IMR-90 (cell line): ENCODE results near the gene NEURL1B.

ENCODE experiments used
- BHLHE40 ChIP-seq: fragments of 150-350 bp; IDR thresholded peaks from 2 replicates; pipeline ENCODE4 v1.6.1; 2016; ENCODE audit warnings: mild to moderate bottlenecking, low read depth, low read length
- CEBPB ChIP-seq: IDR thresholded peaks from 2 replicates; pipeline ENCODE4 v1.6.1; 2012; ENCODE audit warnings: low read depth, low read length, improper control_type of control experiment
- CHD1 ChIP-seq: IDR thresholded peaks from 2 replicates; pipeline ENCODE4 v1.6.1; 2012; ENCODE audit warnings: low read depth, low read length, improper control_type of control experiment
- MAFK ChIP-seq: IDR thresholded peaks from 2 replicates; pipeline ENCODE4 v1.6.1; 2012; ENCODE audit warnings: low read depth, low read length, improper control_type of control experiment
- MAZ ChIP-seq: IDR thresholded peaks from 2 replicates; pipeline ENCODE4 v1.6.1; 2012; ENCODE audit warnings: low read depth, mild to moderate bottlenecking, low read length, improper control_type of control experiment, moderate library complexity, borderline replicate concordance
- MXI1 ChIP-seq: IDR thresholded peaks from 2 replicates; pipeline ENCODE4 v1.6.1; 2012; ENCODE audit warnings: low read depth, mild to moderate bottlenecking, low read length, moderate library complexity, borderline replicate concordance
- POLR2A ChIP-seq: IDR thresholded peaks from 2 replicates; pipeline ENCODE4 v1.6.1; 2012; ENCODE audit warnings: mild to moderate bottlenecking, low read depth, low read length
- RAD21 ChIP-seq: IDR thresholded peaks from 2 replicates; pipeline ENCODE4 v1.6.1; 2012; ENCODE audit warnings: low read length, improper control_type of control experiment
- RCOR1 ChIP-seq: IDR thresholded peaks from 2 replicates; pipeline ENCODE4 v1.6.1; 2012; ENCODE audit warnings: mild to moderate bottlenecking, low read length, improper control_type of control experiment; ENCODE audit not compliant: insufficient replicate concordance
- RFX5 ChIP-seq: IDR thresholded peaks from 2 replicates; pipeline ENCODE4 v1.8.0; 2012; ENCODE audit warnings: low read depth, mild to moderate bottlenecking, low read length, moderate library complexity
- SMC3 ChIP-seq: fragments of 150-350 bp; IDR thresholded peaks from 2 replicates; pipeline ENCODE4 v1.6.1; 2016; ENCODE audit warnings: low read depth, mild to moderate bottlenecking, antibody characterized with exemption, low read length, moderate library complexity
- USF2 ChIP-seq: fragments of 150-350 bp; IDR thresholded peaks from 2 replicates; pipeline ENCODE4 v1.6.1; 2017; ENCODE audit warnings: mild to moderate bottlenecking, antibody characterized with exemption, low read length, low read depth
- TF ChIP-seq, protein P1 (sequence below): conservative IDR thresholded peaks from 2 replicates; pipeline ENCODE4 v1.5.1; 2012; ENCODE audit warnings: mild to moderate bottlenecking, low read depth, low read length, improper control_type of control experiment
- TF ChIP-seq, protein P2 (sequence below): fragments of 150-350 bp; IDR thresholded peaks from 2 replicates; pipeline ENCODE4 v1.6.1; 2016; ENCODE audit warnings: low read depth, mild to moderate bottlenecking, low read length, moderate library complexity, borderline replicate concordance

GRCh38 chr5:172705576-172706084, 64.6 kb downstream of the NEURL1B start:
- TF ChIP-seq, protein P1, sequence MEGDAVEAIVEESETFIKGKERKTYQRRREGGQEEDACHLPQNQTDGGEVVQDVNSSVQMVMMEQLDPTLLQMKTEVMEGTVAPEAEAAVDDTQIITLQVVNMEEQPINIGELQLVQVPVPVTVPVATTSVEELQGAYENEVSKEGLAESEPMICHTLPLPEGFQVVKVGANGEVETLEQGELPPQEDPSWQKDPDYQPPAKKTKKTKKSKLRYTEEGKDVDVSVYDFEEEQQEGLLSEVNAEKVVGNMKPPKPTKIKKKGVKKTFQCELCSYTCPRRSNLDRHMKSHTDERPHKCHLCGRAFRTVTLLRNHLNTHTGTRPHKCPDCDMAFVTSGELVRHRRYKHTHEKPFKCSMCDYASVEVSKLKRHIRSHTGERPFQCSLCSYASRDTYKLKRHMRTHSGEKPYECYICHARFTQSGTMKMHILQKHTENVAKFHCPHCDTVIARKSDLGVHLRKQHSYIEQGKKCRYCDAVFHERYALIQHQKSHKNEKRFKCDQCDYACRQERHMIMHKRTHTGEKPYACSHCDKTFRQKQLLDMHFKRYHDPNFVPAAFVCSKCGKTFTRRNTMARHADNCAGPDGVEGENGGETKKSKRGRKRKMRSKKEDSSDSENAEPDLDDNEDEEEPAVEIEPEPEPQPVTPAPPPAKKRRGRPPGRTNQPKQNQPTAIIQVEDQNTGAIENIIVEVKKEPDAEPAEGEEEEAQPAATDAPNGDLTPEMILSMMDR, result no peak
- no peak for TF ChIP-seq POLR2A
- TF ChIP-seq, protein P2, sequence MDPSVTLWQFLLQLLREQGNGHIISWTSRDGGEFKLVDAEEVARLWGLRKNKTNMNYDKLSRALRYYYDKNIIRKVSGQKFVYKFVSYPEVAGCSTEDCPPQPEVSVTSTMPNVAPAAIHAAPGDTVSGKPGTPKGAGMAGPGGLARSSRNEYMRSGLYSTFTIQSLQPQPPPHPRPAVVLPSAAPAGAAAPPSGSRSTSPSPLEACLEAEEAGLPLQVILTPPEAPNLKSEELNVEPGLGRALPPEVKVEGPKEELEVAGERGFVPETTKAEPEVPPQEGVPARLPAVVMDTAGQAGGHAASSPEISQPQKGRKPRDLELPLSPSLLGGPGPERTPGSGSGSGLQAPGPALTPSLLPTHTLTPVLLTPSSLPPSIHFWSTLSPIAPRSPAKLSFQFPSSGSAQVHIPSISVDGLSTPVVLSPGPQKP, result no peak
- TF ChIP-seq RAD21, result no peak
- no peak for TF ChIP-seq RFX5
- no peak for TF ChIP-seq MAZ
- peak; percentile 50 for TF ChIP-seq RCOR1
- TF ChIP-seq SMC3, result no peak
- TF ChIP-seq USF2, result no peak
- TF ChIP-seq CEBPB, result no peak
- no peak for TF ChIP-seq MAFK
- no peak for TF ChIP-seq CHD1
- TF ChIP-seq MXI1, result no peak
- TF ChIP-seq BHLHE40, result no peak
